GM18502 (cell line): ENCODE measurements around the gene GPR137B.
A peak's percentile ranks its signal among the peaks of the same experiment; 100 is the strongest.

Experiments used
- ATAC-seq: cut with Tn5 transposase; IDR thresholded peaks from one replicate; pipeline ENCODE4 v1.9.1; 2021; ENCODE audit warnings: mild to moderate bottlenecking; ENCODE audit not compliant: unreplicated experiment, poor library complexity

Gene GPR137B

DNA sequence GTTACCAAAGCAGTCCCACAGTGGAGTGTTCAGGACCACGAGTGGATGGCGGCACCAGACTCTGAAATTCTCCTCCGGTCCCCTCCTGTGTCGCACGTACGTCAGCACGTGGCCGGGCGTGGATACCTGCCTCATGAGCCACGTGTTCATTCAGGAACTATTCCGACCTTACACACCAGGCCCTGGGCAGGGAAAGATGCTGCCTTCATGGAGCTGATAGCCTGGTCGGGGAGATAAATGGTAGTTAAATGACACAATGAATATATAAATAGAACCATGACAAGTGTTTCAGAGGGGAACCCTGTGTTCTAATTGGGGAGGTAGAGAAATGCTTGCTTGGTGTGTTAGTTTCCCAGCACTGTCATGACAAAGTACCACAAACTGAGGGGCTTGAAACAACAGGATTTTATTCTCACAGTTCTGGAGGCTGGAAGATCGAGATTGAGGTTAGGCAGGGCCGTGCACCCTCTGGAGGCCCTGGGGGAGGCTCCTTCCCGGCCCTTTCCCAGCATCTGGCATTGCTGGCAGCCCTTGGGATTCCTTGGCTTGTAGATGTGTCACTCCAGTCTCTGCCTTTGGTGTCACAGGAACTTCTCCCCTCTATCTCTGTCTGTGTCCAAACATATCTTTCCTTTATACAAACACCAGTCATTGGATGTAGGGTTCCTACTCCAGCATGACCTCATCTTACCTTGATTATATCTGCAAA is 28.9 kb upstream of the GPR137B start:
- no peak for ATAC-seq

DNA sequence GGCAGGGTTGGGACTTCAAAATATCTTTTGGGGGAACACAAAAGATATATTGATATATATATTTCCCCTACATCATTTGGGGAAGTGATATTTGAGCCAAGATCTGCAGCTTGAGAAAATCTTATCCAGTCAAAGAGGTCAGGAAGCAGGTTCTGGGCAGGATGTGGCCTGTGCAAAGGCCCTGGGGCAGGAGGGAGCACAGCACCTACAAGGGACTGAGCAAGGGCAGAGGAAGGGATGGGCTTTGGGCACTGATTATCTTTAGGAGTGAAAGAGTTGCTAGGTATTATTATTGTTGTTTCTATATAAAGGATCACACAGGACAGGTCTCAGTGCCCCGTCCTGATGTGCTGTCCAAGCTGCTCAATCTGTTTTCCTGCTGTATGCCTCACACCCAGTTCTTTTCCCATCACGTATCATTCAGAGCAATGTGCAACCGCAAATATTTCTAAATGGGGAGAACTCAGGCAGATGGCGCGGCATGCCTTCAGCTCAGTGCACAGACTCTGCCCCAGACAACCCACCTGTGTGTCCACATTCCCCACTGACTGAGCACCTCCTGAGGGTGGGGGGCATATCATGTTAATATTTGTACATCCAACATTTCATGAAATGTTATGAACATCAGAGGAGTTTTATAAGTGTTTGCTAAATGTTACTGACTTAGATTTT is 28.1 kb upstream of the GPR137B start:
- ATAC-seq: no peak

DNA sequence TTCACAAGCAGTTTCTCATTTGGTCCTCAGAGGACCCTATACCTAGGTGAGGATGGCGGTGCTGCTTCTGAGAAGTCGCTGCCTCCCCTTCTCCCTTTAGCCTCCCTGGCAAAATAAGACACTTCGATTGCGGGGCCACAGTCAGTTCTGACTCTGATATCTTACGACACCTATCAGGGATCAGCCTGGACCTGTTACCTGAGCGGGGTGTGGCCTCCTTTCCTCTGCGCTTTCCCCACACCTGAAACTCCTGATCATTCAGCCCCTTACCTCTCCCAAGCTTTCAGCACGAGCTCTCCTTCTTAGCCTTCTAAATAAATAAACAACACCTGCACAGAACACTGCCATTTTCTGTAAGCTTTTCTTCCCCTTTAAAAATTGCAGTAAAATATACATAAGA is 24.6 kb upstream of the GPR137B start:
- ATAC-seq: no peak

DNA sequence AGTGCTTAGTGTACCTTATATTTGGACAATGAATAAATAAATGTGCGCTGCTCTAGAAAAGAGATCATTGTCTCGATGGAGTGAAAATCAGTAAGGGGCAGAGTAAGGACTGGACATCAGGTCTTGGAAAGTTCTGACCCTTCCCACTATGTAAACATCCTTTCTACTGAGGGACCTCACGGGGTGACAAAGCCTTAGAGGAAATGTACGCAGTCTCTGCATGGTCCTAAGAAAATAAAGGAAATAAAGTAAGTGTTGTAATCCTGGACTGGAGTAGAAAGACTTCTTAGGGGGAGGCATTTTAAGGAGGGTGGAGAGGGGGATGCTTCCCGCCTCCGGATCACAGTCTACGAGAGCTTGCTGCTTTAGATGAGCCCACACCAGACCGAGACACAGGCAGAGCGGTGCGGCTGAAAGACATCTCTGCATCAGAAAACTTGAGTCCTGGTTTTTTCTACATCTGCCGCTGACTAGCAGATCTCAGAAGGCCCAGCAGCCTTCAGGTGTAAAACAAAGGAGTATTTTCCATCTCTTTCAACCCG is 22.3 kb upstream of the GPR137B start:
- no peak for ATAC-seq

DNA sequence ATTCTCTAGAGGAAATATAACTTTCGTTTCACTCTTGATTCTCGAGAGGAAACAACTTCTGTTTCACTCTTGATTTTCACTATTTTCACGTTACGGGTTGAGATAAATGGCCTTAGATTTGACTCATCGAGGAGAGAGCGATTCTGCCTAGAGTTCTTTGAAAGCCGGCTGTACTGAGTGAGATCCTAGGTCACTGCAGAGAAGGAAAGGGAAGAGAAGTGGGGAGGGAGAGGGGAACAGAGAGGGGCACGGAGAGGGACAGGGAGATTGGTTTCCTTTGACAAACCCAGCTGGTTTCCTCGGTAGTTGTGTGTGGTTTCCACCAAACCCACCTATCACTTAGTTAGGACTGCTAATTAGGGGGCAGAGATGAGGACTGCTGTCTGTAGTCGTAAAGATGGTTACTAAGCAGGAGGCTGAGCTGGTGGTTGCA is 21.6 kb upstream of the GPR137B start:
- ATAC-seq: peak; percentile 58

DNA sequence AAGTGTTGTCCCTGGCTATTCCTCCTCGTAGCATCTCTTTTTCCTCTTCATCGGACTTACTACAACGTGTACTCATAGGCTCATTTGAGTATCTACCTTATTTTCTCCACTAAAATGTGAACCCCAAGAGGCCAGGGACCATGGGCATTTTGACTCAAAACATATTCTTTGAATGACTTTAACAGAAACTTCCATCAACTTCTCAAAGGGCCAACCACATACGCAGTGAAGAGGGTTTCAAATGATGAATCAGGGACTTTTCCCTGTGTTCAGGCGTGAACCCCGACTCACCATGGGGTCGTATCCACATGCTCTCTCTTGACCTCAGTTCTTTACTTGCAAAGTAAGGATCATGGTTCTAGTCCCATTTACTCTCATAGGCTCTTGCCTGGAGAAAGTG is 20.2 kb upstream of the GPR137B start:
- peak; percentile 74 for ATAC-seq

DNA sequence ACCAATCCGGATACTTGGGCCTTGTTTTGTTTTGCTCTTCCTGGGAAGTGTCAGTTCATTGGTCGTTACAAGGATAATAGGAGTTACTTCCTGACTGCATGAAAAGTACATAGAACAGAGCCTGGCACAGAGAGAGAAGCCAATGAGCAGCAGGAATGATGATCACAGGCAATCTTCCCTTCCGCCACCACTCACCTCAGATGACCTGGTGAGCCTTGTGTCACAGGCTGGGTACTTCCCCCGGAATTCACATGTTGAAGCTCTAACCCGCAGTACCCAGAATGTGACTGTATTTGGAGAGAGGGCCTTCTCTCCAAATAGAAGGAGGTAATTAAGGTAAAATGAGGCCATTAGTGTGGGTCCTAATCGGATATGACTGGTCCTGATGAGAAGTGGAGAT is 18.8 kb upstream of the GPR137B start:
- ATAC-seq: no peak

DNA sequence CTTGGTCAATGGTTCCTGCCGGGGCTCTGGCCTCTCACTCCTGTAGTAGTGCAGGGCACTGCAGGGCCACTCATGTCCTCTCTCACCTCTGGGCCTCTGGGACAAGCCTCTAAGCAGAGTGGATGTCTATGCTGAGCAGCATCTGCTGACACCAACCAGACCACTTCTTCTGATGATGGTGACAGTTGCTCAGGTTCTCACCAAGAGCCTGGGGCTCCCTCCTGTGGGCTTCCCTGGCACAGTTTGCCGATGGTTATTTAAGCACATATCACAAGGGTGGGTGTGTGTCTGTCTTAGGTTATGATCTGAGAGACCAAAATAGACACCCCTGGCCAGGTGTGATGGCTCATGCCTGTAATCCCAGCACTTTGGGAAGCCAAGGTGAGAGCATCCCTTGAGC is 17.4 kb upstream of the GPR137B start:
- no peak for ATAC-seq

DNA sequence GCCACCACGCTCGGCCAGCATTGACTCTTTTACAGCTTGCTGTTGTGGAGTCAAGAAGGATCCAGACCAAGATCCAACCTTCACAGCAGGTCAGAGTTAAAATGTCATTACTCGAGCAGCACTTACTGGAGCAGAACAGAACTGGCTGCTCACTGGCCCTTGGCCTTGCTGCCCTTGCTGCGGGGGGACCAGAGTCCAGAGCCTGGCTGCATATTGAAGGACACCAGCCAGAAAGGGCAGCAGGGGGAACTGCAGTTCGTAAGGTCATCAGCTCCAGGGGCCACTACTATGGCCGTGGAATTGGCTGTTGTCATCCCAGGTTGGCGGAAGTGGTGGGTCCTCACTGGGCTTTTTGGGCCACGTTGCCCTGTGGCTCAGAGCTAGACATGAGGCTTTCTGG is 15.3 kb upstream of the GPR137B start:
- no peak for ATAC-seq

DNA sequence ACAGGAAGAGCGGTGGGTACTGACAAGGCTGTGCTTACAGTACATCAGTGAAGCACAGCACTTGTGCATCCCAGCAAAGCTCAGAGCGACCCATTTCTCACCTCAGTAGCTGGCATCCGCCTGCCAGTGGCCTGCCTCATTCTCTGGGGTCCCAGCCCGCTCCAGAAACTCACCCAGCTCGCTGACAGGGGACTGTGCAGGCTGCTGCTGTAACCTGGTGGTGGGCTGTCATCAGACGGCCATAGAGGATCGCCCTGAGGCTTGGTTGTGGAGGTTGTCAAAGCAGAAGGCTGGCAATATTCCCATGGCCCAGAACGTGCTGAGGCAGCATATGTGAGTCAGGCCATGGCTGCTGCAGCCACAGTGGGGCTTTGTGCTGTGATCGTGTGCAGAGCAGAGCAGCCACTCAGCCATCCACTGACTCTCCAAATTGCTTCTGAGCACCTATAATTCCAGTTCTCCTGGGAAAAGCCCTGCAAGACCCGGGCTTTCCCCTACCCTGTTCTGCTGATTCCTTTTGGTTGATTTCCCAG is 13.6 kb upstream of the GPR137B start:
- ATAC-seq: no peak

DNA sequence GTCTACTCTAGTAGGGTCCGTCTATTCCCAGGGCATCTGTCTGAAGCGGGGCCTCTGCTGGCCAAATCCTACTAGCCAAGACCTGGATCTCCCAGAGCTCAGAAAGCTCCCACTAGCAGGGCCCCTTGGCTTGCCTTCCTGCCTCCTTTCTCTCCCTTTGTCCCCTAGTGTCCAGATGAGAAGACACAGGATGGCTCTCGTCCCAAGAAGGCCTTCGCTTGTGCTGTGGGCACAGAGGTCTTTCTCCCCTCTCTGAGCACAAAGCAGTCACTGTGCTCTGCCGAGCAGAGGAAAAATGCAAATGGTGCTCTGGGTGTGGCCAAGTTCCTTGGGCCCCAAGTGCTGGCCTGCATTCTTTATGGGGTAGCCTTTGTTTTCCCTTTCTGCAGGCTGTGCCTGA is 13.0 kb upstream of the GPR137B start:
- no peak for ATAC-seq

DNA sequence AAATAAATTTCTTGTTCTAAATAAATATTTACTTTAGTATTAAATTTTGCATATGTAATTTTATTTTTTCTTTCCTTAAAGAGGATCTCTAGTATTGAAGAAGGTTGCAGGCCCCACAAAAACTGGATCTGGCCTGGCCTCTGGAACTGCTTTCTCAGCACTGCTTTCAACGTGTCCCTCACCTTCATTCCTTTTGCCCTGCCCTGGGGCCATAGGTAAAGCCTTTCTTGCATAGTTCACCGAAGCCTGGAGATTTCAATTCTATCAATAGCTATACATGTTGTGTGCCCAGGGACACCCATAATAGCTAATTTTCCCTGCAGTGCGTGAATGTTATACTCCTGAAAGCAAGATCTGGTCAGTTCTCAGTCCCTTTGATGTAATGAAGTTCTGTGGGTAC is 12.0 kb upstream of the GPR137B start:
- ATAC-seq: no peak

DNA sequence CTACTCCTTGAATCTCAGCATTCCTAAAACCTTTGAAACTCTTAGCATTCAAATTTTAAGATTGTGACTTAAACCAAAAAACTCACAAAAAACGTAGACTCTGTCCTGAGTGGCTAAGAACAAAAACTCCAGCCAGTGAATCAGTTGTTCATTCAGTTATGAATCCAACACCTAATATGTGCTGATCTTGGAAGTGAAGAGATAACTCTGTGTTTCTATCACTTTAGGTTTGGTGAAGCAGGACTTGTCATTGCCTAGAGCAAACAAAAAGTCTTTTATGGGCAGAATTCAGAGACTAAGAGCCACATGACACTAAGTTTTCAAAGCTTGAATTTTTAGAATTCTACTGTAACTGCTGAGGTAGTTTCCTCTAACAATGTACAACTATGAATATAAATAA is 10.4 kb upstream of the GPR137B start:
- no peak for ATAC-seq

DNA sequence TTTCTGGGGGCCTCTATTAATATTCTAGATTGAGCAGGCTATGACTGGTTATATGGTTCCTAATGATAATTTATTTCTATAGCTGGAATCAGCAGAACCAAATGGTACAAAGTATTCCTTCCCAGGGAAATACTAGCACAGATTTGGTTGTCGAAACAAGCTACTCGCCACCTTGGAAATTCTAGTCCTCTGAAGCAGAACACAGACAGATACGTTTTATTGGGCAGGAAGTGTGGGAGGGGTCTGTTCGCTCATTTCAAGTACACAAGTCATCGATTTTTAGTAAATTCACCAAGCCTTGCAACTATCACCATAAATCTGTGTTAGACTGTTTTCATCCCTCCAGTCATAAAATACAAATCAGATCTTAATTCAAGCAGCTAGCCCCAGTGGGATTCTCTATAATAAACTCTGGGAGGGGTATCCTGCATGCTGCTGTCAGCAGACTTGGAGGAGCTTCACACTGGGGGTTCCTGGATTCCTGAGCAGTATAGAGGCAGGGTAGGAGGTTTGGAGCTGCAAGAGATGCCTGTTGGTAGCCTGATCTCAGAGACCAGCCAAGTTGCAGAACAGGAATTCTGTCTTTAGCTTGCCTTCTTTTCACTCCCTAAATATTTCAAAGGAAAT is 9.8 kb upstream of the GPR137B start:
- no peak for ATAC-seq

DNA sequence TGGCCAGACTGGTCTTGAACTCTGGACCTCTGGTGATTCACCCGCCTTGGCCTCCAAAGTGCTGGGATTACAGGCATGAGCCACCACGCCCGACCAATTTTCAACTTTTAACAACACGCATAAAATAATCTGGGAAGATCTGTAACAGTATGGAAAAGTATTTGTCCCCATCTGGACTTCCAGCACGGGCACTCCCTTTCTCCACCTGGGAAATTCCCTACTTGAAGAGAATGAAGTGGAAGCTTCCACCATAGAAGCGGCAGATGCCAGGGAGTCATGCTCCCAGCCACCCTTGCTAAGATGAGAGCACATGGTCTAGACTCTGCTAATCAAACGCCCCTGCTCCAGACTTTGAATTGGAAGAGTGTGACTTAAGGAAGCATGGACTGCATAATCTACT is 9.0 kb upstream of the GPR137B start:
- ATAC-seq: no peak

DNA sequence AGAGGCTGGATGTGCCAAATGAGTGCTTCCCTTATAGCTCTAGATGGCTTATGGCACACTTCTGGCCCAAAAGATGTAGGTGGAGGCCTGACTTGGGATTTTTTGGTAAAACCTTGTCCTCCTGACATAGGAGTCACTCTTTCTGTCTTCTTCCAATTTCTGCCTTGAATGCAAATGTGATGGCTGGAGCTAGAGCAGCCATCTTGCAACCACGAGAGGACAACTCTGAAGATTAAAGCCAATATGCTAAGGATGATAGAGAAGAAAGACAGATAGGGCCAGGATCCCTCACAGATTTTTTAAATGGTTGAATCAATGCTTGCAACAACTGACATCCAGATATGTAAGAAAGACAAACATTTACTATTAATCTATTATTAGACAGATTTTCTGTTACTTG is 8.5 kb upstream of the GPR137B start:
- no peak for ATAC-seq

DNA sequence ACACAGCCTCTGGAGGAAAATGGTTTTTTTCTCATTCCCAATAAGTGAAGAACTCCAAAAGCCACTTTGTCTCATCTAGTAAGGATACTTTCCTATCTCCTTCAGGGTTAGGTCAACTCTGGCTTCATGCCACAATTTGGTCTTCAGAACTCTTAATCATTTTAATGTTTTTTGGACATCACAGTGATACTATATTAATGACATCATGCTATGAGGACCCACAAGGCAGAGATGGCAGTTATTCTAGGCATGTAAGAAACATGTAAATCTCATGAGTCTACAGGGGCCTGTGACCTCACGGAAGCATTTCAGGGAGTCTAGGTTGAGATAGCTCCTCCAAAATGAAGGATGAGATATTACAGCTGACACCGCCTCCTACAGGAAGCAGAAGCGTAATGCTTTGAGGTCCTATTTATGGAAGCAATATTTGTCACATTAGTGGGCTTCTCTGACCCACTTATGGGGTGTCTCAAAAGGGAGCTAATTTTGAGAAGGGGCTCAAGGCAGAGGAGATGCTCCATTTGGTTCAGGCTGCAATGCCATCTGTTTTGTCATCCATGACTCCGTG is 5.0 kb upstream of the GPR137B start:
- ATAC-seq: no peak

DNA sequence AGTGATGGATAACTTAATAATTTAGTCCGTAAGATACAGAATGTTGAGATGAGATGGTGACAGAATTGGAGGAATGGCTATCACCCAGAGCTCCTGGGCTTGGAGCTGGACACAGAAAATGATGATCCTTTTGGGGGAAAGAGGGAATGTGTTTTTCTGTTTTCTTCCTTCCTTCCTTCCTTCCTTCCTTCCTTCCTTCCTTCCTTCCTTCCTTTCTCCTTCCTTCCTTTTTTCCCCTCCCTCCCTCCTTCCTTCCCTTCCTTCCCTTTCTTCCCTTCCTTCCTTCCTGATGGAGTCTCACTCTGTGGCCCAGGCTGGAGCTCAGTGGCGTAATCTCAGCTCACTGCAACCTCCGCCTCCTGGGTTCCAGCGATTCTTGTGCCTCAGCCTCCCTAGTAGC is 2.8 kb upstream of the GPR137B start:
- ATAC-seq: no peak

DNA sequence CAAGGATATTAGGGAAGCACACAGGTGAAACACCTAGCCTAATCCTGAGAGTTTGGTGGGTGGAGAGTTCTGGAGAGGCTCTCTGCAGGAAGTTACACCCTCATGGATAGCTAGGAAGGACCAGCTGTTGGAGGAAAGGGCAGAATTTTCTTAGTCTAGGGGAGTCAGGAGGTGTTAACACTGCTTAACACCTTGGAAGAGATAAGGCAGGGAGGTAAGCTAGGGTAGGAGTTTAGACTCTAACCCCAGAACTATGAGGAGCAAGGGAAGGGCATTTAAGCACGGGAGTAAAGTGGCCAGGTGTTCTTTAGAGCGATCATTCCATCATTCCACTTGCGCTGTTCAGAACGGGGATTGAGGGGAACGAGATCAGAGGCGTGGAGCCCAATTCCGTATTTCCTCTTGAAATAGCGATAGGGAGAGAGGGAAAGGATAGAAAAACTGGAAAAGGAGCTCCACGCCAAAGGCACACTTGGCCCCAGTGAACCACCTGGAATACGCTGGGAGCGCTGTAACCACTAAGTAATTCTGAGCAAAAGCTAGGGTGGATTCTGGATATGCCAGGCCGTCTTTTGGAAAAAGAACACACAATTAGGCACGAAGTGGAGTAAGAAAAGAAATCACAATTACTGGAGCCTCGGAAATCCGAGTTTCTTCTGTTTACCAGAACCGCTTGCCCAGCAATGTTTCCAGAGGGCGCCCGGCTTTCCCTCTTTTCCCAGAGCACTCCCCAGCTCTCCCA is 1.5 kb upstream of the GPR137B start:
- ATAC-seq: no peak
